ENCODE data around the gene LDLRAD2.

- TF ChIP-seq CTCF (IDR thresholded peaks at IDR 0.05) (no peak), POLR2A (IDR thresholded peaks at IDR 0.05) (no peak)
Measured at GRCh38 chr1:21843208-21843607, 31.1 kb downstream of the LDLRAD2 start.
